PC-9 (cell line): ENCODE results near the gene USP2. TPM values are rescaled to one million over a fixed set of nuclear protein-coding genes. Genes with fewer than 3 reads are reported as not detected.

ENCODE experiments used
- BruUV-seq: library from RNA; stranded (reverse); fragments of 400-500 nt; replicated peaks from 2 replicates; lab custom pipeline; 2021; lab: Mats Ljungman, UMichigan
- CTCF ChIA-PET: fragments of 300-600 bp; sonication (Branson Sonifier 250); formaldehyde crosslinking; loops from one replicate; lab custom pipeline; 2022; ENCODE audit warnings: antibody characterized with exemption; lab: Charles Lee
- POLR2A ChIA-PET: fragments of 300-600 bp; sonication (Branson Sonifier 250); formaldehyde crosslinking; loops from one replicate; lab custom pipeline; 2022; ENCODE audit warnings: antibody characterized with exemption; ENCODE audit not compliant: unreplicated experiment; lab: Charles Lee
- DNase-seq, 2 experiments: peaks; one replicate each; pipeline versions ENCODE4 v3.0.0 to v3.0.0-alpha.2; 2015 to 2022; ENCODE audit warnings: mixed read lengths in 1 of 2
- H2AFZ ChIP-seq: fragments of 200-600 bp; sonication (generic); 2 replicates; pipeline ENCODE4 v1.8.1; 2017; ENCODE audit warnings: antibody characterized with exemption
- H3F3A ChIP-seq: fragments of 200-600 bp; sonication (generic); 2 replicates; pipeline ENCODE4 v1.8.1; 2017; ENCODE audit warnings: antibody characterized with exemption, mild to moderate bottlenecking, low read depth; ENCODE audit not compliant: insufficient read depth
- H3K27ac ChIP-seq: fragments of 200-600 bp; sonication (generic); 2 replicates; pipeline ENCODE4 v1.6.1; 2016; ENCODE audit warnings: mixed run types
- H3K27me3 ChIP-seq: fragments of 200-600 bp; sonication (generic); 2 replicates; pipeline ENCODE4 v1.6.1; 2016; ENCODE audit warnings: low read depth, mixed run types; ENCODE audit not compliant: insufficient read depth
- H3K36me3 ChIP-seq: fragments of 200-600 bp; sonication (generic); 2 replicates; pipeline ENCODE4 v1.6.1; 2016; ENCODE audit warnings: low read depth, mixed run types
- H3K4me1 ChIP-seq: fragments of 200-600 bp; sonication (generic); replicated peaks from 2 replicates; pipeline ENCODE4 v1.6.1; 2016; ENCODE audit warnings: mixed run types; ENCODE audit not compliant: insufficient read depth
- H3K4me2 ChIP-seq: fragments of 200-600 bp; sonication (generic); 2 replicates; pipeline ENCODE4 v1.6.1; 2017; ENCODE audit warnings: mixed run types
- H3K4me3 ChIP-seq: fragments of 200-600 bp; sonication (generic); 2 replicates; pipeline ENCODE4 v1.6.1; 2016; ENCODE audit warnings: mixed run types
- H3K79me2 ChIP-seq: fragments of 200-600 bp; sonication (generic); 2 replicates; pipeline ENCODE4 v1.6.1; 2017; ENCODE audit warnings: low read depth, mixed run types
- H3K9me2 ChIP-seq: fragments of 200-600 bp; sonication (generic); 2 replicates; pipeline ENCODE4 v1.8.1; 2017; ENCODE audit warnings: mild to moderate bottlenecking; ENCODE audit not compliant: insufficient read depth
- H3K9me3 ChIP-seq: fragments of 200-600 bp; sonication (generic); 2 replicates; pipeline ENCODE4 v1.8.1; 2016; ENCODE audit warnings: low read depth; ENCODE audit not compliant: insufficient read depth
- H4K20me1 ChIP-seq: fragments of 200-600 bp; sonication (generic); 2 replicates; pipeline ENCODE4 v1.8.1; 2017; ENCODE audit not compliant: insufficient read depth
- EZH2 ChIP-seq: fragments of 200-600 bp; sonication (generic); IDR thresholded peaks from 2 replicates; pipeline ENCODE4 v1.8.0; 2017; ENCODE audit warnings: antibody characterized with exemption, low read depth
- intact Hi-C: fragments of 100-400 bp; cut with micrococcal nuclease; formaldehyde crosslinking; loops from one replicate; pipeline ENCODE4 v1.10.0; 2022; ENCODE audit not compliant: unreplicated experiment
- total RNA-seq: library from RNA; stranded (reverse); gene quantifications from 2 replicates; pipeline ENCODE4 v1.2.3, GENCODE V29; 2021
- TF ChIP-seq, protein P1 (sequence below): fragments of 200-600 bp; sonication (generic); conservative IDR thresholded peaks from 2 replicates; pipeline ENCODE4 v1.6.1; 2017; ENCODE audit warnings: mixed run types, antibody characterized with exemption, mild to moderate bottlenecking, moderate library complexity

USP2 gene
- total RNA-seq, 1 experiment from 2014 or later, result 2.1 TPM

DNA sequence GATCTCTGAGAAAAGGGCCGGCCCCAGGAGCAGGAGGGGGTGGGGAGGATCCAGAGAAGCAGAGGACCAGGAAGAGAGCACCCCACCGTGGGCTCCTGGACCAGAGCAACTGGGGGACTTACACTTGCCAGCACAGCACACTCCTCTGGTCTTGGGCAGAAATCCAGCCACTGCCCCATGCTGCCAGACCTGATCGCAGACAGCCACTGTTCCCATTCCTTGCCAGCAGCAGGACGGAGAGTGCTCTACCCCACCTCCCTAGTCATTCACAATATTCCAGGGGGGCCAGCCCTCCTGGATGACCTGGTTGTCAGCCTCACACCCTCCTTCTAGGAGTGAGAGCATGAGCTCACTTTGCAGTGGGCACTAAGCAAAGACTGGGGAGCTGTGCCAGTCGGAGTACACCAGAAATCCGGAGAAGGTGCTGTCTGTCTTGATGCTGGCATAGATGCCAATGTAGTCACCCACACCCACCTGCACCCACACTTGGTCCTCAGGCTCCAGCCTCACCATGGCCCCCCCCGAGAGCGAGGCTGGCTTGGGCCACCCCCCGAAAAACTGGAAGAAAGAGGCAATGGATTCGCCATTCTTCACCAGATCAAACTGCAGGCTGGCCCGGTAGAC is 42.4 kb downstream of the USP2 start:
- no peaks in the 10 kb centered on the region for H4K20me1 ChIP-seq
- no TSS peak for BruUV-seq
- H3K4me1 ChIP-seq, result peaks cover 16% of the 10 kb centered on the region
- TF ChIP-seq, protein P1, sequence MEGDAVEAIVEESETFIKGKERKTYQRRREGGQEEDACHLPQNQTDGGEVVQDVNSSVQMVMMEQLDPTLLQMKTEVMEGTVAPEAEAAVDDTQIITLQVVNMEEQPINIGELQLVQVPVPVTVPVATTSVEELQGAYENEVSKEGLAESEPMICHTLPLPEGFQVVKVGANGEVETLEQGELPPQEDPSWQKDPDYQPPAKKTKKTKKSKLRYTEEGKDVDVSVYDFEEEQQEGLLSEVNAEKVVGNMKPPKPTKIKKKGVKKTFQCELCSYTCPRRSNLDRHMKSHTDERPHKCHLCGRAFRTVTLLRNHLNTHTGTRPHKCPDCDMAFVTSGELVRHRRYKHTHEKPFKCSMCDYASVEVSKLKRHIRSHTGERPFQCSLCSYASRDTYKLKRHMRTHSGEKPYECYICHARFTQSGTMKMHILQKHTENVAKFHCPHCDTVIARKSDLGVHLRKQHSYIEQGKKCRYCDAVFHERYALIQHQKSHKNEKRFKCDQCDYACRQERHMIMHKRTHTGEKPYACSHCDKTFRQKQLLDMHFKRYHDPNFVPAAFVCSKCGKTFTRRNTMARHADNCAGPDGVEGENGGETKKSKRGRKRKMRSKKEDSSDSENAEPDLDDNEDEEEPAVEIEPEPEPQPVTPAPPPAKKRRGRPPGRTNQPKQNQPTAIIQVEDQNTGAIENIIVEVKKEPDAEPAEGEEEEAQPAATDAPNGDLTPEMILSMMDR, result no peak
- TF ChIP-seq EZH2, result no peak
- H3K27me3 ChIP-seq, result peaks cover 16% of the 10 kb centered on the region
- H3K9me3 ChIP-seq, result no peaks in the 10 kb centered on the region
- intact Hi-C loops, result loop anchor here (1.0 to 5.0 kb wide), 2 partner anchors 237 to 412 kb away; partner anchors contain the start of gene BCL9L
- DNase-seq, result no peak
- no peak overlapping the region for H3K27ac ChIP-seq
- POLR2A ChIA-PET, result no interaction called here
- H3K9me2 ChIP-seq, result no peaks in the 10 kb centered on the region
- CTCF ChIA-PET, result interaction anchor here (0.6 to 1.8 kb wide), 9 partner anchors 9 to 770 kb away, joined by 3 to 10 read pairs (median 6); partner anchors contain the start of gene C2CD2L
- H3K4me3 ChIP-seq, result no peak overlapping the region
- no peaks in the 10 kb centered on the region for H3K36me3 ChIP-seq
- no peak overlapping the region for H2AFZ ChIP-seq
- peaks cover 19% of the 10 kb centered on the region for H3K79me2 ChIP-seq
- peaks cover 25% of the 10 kb centered on the region; the same call in 1 of the 2 replicates for H3F3A ChIP-seq
- no peak overlapping the region for H3K4me2 ChIP-seq

DNA sequence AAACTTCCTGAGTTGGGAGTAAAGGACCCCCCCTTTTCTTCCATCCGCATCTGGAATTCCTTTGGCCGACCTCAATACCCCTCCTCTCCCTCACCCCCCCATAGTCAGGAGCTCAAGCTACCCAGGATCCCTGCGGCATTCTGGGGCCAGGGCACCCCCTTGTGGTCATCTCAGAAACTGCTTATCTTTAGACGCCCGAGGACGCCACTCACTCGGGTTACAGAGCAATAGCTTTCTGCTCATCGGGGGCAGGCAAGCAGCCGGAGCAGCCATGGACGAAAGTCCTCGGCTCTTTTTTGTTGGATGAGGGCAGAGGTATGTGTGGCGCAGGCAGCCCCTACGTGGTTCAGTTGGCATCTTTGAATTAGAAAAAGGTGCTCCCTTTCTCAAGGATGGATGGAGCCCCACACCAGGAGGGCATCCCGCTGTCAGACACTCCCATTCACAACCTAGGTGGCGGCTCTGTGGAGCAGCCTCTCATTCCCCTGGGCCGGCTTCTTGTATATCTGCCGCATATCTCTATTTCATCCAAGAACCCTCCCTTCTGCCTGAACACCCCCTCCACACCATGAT is 43.1 kb downstream of the USP2 start:
- Histone ChIP-seq H3K9me2 (no peaks in the 10 kb centered on the region), H3K4me1 (peaks cover 16% of the 10 kb centered on the region), H3K27me3 (peaks cover 9% of the 10 kb centered on the region), H3K27ac (no peak overlapping the region), H3K4me3 (no peak overlapping the region), H2AFZ (no peak overlapping the region), H3K79me2 (peaks cover 19% of the 10 kb centered on the region), H3K9me3 (no peaks in the 10 kb centered on the region), H3F3A (peaks cover 25% of the 10 kb centered on the region; the same call in 1 of the 2 replicates), H4K20me1 (no peaks in the 10 kb centered on the region), H3K4me2 (no peak overlapping the region), H3K36me3 (no peaks in the 10 kb centered on the region)
- ChIA-PET CTCF (interaction anchor here (0.5 to 1.8 kb wide), 20 partner anchors 10 to 770 kb away, joined by 3 to 28 read pairs (median 4); partner anchors contain the start of gene C2CD2L), POLR2A (interaction anchor here (0.5 to 0.8 kb wide), 4 partner anchors 15 to 322 kb away, joined by 6 to 56 read pairs (median 32); no protein-coding TSS in a partner anchor)
- no peak for TF ChIP-seq EZH2
- TF ChIP-seq, protein P1, result peak; percentile 94
- no TSS peak for BruUV-seq
- intact Hi-C loops, result loop anchor here (1.0 to 5.0 kb wide), 2 partner anchors 236 to 411 kb away; partner anchors contain the start of gene BCL9L
- peak; percentile 58 to 63 for DNase-seq

DNA sequence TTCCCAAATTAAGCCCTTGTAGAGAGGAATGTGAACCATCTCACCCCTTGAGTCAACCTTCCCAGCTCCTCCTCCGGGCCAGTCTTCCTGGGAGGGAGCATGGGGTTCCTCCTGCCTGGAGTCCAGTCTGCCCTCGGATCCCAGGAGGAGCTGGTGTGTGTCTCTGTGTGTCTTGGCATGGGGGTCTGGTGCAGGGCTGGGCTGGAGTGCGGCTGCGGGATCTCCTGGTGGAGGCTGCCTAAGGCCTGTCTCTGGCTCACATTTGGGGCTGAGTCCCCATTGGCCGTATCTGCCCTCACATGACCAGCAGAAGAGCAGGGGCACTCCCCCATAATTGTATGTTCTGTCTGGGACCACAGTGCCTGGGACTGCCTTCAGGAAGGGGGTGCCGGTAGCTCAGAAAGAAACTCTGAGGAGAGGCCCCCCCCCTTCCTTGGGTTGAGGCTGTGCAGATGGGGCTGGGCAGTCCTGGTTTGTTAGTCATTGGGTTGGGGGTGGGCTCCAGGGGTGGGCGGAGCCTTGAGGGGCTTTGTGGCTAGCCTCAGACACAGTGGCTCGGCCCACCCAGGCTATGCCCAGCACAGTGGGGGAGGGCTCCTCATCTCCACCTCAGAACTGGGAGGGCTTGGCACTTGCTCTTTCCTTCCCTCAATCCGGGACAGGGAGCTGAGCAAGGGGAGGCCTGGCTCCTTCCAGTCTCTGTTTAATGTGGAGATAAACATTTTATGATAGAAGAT is 43.7 kb downstream of the USP2 start:
- peak overlapping the region; percentile 10; the same call in 1 of the 2 replicates for H3K4me2 ChIP-seq
- H3K4me3 ChIP-seq, result no peak overlapping the region
- peaks cover 25% of the 10 kb centered on the region; the same call in 1 of the 2 replicates for H3F3A ChIP-seq
- H3K9me3 ChIP-seq, result no peaks in the 10 kb centered on the region
- H4K20me1 ChIP-seq, result no peaks in the 10 kb centered on the region
- H3K27me3 ChIP-seq, result peaks cover 3% of the 10 kb centered on the region; the same call in 1 of the 2 replicates
- no peak for DNase-seq
- H3K27ac ChIP-seq, result no peak overlapping the region
- no peak overlapping the region for H2AFZ ChIP-seq
- CTCF ChIA-PET, result interaction anchor here (0.5 to 1.8 kb wide), 17 partner anchors 10 to 771 kb away, joined by 3 to 28 read pairs (median 4); partner anchors contain the start of gene C2CD2L
- intact Hi-C loops, result loop anchor here (1.0 to 5.0 kb wide), 2 partner anchors 235 to 410 kb away; partner anchors contain the start of gene BCL9L
- POLR2A ChIA-PET, result interaction anchor here (0.6 to 0.8 kb wide), 3 partner anchors 14 to 41 kb away, joined by 6 to 56 read pairs (median 33); no protein-coding TSS in a partner anchor
- BruUV-seq, result no TSS peak
- H3K36me3 ChIP-seq, result no peaks in the 10 kb centered on the region
- H3K4me1 ChIP-seq, result peaks cover 16% of the 10 kb centered on the region
- peaks cover 19% of the 10 kb centered on the region for H3K79me2 ChIP-seq
- H3K9me2 ChIP-seq, result no peaks in the 10 kb centered on the region
- TF ChIP-seq, protein P1, result no peak
- no peak for TF ChIP-seq EZH2
